Esophagus squamous epithelium (tissue), 4 donors: ENCODE data around the gene FILIP1L.

Experiments used
- POLR2A ChIP-seq, 4 donors: fragments of 450-650 bp; IDR thresholded peaks; one replicate each; pipeline ENCODE4 v1.6.1; 2017; ENCODE audit warnings: antibody characterized with exemption in 4 of 4, mild to moderate bottlenecking in 4 of 4, moderate library complexity in 3 of 4
- TF ChIP-seq, protein P1 (sequence below), 6 experiments: fragments of 450-650 bp in 4 of 6; fragments of 200-600 bp in 2 of 6; sonication (generic) in 2 of 6; IDR thresholded peaks; one replicate each; pipeline ENCODE4 v1.5.1; 2016 to 2019; ENCODE audit warnings: antibody characterized with exemption in 6 of 6, mild to moderate bottlenecking in 4 of 6, moderate library complexity in 4 of 6

GRCh38 chr3:99870712-99871111 is 243.6 kb downstream of the FILIP1L start:
- TF ChIP-seq, protein P1, sequence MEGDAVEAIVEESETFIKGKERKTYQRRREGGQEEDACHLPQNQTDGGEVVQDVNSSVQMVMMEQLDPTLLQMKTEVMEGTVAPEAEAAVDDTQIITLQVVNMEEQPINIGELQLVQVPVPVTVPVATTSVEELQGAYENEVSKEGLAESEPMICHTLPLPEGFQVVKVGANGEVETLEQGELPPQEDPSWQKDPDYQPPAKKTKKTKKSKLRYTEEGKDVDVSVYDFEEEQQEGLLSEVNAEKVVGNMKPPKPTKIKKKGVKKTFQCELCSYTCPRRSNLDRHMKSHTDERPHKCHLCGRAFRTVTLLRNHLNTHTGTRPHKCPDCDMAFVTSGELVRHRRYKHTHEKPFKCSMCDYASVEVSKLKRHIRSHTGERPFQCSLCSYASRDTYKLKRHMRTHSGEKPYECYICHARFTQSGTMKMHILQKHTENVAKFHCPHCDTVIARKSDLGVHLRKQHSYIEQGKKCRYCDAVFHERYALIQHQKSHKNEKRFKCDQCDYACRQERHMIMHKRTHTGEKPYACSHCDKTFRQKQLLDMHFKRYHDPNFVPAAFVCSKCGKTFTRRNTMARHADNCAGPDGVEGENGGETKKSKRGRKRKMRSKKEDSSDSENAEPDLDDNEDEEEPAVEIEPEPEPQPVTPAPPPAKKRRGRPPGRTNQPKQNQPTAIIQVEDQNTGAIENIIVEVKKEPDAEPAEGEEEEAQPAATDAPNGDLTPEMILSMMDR (IDR thresholded peaks at IDR 0.05), result no peak
- no peak for TF ChIP-seq POLR2A (IDR thresholded peaks at IDR 0.05)
